GM19238 (cell line): ENCODE results near the gene RNU1-4.
"Not testable (repeated sequence)": the region's sequence is repeated elsewhere in the genome, so short reads cannot be mapped to it uniquely, and the experiment has no call there.

Experiments
- DNase-seq: peaks from one replicate; pipeline ENCODE4 v3.0.0; 2011; ENCODE audit warnings: low spot score; ENCODE audit not compliant: insufficient read length

The RNU1-4 gene

DNA sequence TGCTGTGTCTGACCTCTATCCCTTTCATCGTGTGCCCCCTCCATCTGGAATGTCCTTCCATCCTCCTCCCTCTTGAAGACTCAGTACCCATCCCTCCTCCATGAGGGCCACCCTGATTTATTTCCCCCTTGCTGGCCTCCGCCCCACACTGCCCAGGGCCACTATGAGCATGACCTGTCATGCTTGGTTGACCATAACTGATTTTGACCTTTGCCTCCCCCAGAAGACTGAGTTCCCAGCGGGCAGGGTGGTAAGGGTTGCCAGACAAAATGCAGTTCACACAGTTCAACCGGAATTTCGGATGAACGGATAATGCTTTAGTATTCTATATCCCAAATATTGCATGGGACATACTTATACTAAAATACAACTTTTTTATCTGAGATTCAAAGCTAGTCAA, 31.6 kb upstream of the RNU1-4 start:
- not testable (repeated sequence) for DNase-seq

DNA sequence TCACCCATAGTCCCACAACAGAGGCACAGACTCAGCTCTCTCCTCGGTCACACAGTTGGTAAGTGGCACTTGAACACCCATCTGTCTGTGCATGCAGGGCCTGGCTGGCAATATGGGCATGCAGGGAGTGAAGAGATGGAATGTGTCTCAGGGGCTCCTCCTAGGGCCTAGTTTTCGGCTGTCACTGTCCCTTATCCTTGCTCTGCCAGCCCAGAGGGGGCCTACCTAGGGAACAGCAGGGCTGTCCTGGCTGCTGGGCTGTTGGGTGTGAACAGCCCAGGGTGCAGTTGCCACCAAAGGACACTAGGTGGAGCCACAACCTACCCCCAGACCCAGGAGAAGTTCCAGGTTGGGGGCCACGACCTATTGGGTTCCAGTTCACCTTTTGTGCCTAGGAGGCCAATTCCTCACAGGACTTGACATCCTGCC, 30.6 kb upstream of the RNU1-4 start:
- DNase-seq: not testable (repeated sequence)

DNA sequence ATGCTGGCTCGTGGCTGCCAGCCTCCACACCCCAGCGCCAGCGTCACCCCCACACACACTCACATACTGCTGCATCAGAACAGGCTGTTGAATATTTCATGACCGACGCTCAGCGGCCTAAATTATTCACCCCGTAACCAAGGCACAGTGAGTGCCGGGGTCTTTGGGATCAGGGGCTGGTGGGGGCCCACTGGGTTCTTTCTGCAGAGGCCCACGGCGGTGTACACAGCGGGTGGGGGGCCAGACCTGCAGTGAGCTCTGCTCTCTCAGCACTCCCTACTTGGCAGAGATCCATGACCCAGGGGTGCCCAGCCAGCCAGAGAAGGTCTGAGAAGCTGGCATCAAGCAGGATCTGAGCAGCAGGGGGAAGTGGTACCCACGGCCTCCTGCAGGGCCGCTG, 29.7 kb upstream of the RNU1-4 start:
- DNase-seq: not testable (repeated sequence)

DNA sequence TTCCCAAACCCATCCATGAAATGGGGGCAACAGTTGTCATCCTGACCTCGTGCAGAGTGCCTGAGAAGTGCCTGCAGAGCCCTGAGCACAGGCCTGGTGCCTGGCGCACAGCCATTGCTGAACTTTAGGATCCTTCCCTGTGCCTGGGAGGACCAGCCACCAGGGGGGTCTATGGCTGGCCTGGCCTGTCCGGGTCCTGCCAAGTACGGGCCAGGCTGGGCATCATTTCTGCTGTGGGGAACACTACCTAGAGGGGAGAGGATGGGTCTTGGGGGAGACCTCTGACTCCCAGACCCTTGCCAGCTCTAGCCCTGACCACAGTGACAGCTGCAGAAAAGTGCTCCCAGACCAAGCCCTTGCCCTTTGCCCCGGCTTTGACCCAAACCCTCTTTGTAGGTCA, 28.2 kb upstream of the RNU1-4 start:
- DNase-seq: not testable (repeated sequence)

DNA sequence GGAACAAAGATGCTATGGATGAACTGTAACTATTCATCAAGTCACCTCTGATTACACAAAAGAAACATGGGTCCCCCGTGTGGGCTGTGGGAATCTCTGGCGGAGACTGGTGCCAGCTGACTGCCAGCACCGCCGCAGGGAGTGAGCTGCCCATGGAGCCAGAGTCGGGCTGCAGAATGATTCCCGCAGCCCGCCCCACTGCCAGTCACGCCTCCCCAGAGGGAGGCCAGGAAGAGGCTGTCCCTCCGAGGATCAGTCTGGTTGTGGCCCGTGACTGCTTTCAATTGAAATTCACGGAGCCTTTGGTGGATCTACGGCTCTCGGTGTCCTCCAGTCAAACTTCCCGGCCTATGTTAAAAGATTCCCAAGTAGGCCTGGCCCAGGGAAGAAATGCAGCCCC, 27.7 kb upstream of the RNU1-4 start:
- DNase-seq: not testable (repeated sequence)

DNA sequence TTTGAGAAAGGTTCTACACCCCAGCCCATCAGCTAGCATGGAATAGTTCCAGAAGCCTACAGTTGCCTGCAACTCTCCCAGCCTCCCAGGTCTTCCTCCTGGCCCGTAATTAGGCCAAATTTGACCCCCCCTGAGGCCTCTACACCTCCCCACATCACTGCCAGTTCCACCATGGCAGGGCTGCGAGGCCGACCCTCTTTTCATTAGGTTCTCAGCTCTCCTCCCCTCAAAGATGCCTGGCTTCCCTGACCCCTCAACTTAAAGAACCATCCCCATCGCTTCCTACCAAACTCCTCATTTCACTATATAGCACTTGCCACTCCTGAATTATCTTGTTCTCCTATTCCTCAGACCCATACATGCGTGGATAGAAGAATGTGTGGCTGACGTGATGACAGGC, 27.3 kb upstream of the RNU1-4 start:
- DNase-seq: not testable (repeated sequence)

DNA sequence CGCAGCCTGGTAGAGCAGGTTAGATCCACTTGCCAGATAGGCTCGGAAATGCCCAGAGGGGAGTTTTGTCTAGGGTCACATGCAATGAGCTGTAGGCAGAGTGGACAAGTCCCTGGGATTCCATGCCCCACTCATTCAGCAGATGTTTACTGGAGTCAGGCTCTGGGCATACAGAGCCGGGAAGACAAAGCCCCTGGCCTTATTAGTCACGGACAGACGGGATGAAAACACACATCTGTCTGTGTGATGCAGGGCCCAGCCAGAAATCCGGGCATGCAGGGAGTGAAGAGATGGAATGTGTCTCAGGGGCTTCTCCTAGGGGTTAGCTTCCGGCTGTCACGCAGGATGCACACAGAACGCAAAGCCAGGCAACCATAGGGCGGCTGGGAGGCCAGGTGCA, 26.8 kb upstream of the RNU1-4 start:
- not testable (repeated sequence) for DNase-seq

DNA sequence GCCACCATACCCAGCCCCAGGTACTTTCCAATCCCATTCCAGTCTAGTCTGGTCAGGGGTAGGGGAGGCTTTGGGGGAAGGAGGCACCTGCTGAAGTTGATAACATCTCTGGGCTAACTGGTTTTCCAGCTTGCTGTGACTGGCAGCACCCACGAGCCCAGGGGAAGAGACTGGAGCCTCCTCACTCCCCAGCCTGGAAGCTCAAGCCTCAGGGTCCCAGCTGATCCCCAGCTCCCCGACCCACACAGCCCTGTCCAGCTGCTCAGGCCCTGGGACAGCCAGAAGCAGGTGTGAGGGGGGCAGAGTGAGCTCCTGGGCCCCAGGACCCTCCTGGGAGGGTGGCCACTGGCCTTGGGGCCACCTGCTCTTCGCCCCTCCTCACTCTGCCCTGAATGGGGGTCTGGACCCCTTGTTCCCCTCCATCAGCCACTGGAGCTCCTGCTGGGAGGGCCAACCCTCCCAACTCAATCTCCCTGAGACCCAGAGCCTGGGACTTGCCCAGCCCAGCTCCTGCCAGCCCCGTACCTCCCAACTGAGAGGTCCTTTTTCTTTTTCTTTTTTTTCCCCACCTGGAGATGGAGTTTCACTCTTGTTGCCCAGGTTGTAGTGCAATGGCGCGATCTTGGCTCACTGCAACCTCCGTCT, 23.5 kb upstream of the RNU1-4 start:
- DNase-seq: no peak

DNA sequence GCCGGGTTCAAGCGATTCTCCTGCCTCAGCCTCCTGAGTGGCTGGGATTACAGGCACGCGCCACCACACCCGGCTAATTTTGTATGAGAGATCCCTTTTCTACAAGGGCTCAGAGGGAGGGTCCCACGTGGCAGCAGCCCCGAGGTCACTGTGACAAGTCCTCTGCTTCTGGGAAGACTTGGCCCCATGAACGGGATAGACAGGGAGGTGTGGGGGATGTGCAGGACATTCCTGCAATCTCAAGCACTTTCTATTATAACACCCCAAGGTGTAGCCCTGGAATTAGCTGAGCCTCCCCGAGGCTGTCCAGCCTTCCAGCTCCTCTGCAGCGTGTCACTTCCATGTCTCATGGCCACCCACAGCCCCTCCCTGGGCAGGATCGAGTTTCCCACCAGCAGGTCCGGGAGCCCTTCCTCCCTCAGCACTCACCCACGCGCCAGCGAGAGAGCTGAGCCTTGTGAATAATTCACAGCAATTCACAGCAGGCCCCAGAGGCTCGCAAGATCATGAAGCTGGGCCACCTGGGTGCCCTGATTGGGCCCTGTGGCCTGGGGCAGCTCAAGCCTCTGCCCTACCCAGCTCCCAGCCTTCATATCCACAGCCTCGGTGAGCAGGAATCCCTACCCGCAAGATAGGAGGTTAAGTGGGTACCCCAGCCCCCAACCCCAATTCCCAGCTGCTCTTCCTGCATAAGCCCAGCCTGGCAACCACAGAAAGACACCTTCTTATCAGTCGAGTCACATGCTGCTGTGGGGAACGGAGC, 22.8 kb upstream of the RNU1-4 start:
- DNase-seq: no peak

DNA sequence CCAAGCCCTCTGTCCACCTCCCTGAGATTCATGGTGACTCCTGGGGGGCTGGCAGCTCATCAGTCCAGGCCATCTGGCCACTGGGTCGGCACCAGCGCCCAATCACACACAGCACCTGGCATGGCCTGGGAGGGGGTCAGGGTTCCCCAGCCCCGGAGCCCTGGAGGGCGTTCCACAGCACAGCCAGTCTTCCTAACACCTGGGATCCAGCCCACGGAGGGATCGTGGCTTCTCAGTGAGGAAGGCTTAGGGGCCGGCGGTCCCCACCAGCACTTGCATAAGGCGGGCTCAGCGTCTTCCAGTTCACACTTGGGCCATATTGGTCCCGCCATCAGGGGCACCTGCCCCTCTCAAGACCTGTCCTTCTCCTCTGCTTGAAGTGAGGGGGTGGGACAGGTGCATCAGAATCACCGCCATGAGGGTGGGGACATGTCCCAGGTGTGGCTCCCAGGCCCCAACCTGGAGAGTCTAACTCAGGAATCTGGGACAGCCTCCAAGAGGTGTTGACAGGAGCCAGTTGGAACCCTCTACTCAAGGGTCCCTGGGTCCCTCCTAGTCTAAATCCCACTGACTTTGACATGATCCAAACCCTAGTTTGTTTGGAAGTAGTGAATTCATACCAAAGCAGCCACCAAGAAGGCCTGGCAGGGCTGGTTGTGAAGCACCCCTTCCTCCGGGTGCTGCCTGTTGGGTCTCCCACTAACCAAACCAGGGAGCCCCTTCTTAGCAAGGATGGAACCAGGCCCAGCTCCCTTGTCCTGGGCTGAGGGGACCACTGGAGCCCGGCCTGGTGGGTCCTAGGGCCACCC, 22.0 kb upstream of the RNU1-4 start:
- not testable (repeated sequence) for DNase-seq

DNA sequence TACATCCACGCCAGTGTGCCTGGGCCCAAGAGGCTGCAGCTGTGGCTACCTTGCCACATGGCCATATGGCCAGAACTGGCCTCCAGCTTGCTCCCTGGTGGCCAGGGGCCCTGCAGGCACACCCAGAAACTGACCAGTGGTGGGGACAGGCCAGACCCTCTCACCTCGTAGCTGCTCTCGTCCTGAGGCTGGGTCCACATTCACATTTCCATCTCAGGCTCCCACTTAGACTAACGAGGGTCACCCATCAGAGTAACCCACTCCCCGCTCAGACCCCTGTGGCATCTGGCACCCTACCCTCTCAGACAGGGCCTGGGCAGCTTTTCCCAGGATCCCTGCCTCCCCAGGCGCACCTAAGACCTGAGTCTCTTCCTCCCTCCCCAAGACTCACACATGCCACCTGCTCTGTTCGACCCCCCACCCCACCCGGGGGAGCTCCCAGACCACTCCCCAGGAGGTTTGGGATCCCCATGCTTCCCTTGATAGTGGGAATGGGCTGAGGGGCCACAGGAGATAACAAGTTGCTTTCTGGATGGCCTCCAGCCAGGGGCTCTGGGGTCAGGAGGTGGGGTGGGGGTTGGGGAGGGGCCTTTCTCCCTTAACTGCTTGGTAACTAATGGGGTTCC, 21.3 kb upstream of the RNU1-4 start:
- DNase-seq: no peak

DNA sequence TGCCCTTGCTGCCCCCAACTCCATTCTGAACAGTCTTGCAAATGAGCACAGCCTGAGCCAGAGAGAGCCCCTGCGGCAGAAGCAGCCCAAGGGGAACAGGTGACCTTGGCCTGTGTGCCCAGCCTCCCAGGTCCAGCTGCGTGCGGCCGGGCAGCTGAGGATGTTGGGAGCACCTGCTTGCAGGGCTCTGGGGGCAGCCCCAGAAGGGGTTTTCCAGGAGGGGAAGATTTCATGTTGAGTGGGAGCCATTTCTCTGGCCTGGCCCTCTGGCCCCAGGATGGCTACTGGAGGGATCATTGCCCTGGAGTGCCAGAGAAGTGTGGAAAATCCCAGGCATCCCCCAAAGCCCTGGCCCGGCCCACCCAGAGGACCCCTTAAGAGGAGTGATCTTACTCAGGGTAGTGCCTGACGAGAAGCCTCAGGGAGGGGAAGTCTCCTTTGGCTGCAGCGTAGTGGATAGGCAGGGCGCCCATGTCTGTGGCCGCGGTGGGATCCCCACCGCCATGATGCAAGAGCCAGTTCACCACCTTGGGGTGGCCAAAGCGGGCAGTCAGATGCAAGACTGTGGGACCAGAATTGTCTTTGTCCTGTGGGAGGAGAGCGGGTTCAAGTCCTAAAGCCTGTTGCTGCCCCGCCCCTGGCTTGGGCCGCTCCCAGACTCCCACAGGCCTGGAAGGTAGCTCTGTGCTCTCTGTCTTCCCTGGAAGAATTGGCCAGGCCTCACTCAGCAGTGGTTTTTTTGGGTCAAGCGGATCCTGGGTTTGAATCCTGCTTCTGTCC, 20.6 kb upstream of the RNU1-4 start:
- DNase-seq: no peak

DNA sequence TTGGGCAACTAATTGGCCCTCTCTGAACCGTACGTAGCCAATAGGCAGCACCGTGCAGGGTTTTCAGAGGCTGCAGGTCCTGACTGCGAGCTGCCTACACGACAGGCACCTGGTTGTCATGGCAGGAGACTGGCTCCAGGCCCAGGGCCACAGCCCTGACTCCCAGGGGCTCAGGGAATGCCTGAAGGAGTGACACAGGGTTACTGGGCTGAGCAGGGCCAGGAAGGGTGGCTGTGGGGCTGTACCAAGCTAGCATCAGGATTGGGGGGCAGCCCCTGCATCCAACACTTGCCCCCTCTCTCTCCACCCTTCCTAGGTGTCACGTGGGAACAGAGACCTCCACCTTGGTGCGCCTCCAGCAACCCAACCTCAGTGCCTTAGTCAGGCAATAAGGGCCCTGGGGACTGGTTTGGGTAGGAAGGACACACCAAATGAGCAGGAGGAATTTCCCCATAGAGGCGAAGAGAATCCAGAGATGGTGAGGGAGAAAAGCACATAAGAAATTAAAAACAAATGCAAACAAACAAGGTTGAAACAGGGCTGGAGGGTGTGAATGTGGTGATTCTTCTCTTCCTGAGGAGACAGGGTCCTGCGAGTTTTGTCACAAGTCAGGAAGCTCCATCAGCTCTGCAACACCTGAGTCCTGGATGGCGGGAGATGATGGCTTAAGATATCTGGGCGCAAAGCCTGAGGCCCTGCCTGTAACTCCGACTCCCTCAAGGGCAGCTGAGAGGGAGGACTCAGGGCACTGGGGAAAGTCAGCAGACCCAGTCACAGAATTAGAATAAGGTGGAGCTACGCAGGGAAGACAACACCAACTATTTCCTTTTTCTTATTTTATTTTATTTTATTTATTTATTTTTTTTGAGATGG, 19.7 kb upstream of the RNU1-4 start:
- DNase-seq: no peak

DNA sequence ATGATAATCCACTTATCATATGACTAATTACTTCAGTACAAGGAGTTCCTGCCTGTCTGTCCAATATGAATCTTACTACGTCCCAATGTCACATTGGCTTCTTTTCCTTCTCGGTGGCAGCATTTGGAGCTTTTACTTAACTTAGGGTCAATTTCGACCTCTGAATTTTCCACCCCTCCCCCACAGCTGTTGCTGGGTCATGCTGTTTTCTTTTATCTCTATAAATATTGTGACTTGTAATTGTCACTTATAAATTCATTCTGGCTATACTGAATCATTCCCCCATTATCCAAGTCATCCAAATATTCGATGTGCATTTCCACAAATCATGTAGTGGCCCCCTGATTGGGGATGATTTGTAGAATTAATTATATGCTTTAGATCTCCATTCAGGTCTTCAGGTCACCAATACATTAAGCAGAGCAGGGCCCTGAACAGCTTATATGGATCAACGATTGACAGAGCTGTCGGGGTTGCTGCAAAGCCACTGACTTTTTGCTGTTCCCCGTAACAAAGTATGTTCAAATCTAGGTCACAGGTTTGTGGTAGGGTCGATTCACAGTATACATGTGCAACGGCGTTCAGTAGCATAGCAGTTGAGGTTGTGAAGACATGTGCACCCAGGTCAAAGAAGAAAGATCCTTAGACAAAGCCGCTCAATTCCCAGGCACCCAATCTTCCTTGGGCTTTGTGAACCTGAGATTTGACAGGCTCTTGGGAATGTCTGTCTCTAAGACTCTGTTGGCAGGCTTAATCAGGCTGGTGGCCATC, 18.3 kb upstream of the RNU1-4 start:
- DNase-seq: no peak

DNA sequence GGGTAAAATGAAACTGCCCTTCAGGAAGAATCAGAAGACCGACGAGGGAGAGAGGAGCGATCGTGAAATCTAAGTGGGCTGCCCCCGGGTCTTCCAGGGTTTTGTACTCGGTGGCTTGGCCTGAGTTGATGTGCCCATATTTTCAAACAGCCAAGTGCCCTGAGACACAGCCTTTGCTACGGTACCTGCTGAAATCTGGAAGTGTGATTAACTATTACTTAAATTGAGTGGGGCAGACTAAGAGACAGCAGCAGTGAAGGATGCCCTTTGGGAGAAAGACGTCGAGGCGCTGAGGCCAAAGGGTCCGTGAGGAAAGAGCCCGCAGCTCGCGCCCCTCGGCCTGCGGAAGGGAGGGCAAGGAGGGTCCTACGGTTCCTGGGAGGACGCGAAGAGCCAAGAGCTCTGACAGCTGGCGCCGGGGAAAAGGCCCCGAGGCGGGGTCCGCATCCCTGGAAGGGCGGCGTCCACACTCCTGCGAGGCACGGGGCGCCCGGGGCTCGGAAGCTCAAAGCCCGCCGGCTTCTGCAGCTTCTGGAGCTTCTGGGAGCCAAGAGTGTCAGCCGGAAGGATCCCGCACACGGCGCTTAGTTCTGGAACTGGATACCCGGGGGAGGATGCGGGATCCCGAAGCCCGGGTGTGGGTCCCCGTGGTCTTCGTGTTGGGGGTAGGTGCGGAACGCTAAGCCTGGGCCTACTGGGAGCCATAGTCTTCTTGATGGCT, 15.4 kb upstream of the RNU1-4 start:
- no peak for DNase-seq

DNA sequence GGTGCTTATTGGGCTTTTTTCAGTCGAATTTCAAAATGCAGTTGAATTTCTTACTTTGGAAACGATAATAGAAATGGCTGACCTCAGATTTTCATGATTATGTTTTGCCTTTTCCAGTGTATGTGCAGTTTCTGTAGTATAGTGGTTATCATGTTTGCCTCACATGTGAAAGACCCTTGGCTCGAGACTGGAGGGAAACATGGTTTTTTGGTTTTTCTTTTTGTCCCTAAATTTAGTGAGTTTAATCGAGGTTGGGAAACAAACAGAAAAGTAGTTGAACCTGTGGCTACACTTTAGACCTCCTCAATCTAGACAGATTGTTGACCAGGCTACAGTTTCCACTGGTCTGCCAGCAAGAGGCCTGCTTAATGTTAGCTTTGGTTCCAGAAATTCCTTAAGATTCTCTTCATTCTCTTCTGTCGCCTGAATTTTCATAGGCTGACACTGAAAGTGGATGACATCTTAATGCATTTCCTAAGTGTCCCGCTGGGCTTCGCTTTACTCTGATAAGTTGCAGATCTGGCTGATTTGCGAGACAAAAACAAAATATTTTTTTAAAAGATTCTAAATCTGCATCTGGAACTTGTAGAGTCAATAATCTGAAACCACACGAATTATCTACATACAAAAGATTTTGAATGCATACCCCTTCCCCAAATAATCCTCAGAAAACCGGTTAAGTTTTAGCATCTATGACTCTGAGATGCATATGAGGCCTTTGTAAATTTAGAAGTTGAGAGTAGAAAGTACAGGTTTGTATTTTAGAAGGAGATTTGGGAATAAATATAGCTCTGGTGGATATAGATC, 14.7 kb upstream of the RNU1-4 start:
- not testable (repeated sequence) for DNase-seq

DNA sequence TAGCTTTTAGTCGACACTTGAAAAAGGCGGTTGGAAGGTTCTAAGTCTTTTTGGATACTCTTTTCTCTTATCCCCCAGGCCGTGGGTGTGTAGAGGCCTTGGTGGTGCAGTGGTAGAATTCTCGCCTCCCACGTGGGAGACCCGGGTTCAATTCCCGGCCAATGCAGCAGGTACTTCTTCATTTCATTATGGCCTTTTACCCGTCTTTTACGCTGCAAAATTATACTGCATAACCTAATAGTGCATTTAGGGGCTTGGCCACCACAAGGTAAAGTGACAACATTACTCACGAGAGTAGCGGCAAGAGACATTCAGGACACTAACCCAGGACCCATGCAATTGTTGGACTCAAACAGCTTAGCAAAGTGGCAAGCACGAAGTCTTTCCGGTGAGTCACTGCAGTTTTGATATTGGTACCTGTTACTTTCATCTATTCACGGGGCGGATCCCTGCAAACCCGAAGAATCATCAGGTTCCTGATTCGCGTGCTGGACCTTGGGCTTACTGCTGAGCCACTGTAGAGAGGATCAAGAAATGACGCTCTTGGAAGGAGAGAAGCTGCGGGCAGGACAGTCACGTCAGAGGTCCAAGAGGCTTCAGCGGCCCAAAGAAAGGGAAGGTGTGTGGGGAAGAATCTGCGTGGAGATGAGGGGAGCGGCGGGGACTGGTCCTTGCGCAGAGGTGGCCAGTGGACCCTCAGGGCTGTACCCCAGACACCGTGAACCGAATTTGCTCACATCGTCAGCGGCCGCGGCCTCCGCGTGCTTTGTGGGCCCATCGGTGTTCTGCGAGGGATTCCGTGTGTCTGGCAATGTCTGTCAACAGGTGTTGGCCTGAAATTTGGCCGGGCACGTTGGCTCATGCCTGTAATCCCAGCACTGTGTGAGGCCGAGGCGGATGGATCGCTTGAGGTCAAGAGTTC, 12.9 kb upstream of the RNU1-4 start:
- no peak for DNase-seq
